ENCODE measurements around the gene DMXL2. TPM values are rescaled to one million over a fixed set of nuclear protein-coding genes. Genes with fewer than 3 reads are reported as not detected.
"Not testable (repeated sequence)": the region's sequence is repeated elsewhere in the genome, so short reads cannot be mapped to it uniquely, and the experiment has no call there.

The DMXL2 gene
- total and polyA plus RNA-seq, 3 donors from 2014 or later = 54.5 to 81.3 (median 64.4) TPM

DNA sequence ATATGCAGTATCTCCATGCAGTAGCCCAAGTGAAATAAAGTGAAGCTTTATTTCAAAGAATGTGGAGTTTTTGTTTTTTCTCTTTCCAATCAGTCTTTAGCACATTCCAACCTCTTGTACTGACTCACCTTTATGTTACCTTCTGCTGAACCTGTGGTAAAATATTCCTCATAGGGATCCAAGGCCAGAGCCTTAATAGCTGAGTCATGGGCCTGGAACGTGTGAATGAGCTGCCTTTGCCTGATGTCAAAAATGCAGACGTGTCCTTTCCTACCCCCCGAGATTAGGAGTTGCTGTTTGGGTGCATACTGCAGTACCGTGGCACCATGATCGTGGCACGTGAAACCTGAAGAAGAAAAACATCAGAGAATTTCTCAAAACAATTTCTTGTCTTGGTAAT is 172.6 kb downstream of the DMXL2 start:
- no peak for DNase-seq
- H3K36me3 ChIP-seq (ENCODE audit: low read depth, missing control alignments) = no peaks in the 10 kb centered on the region
- intact Hi-C loops (cut with DNase I; ENCODE audit: low total_unique reads) = no loop called here

DNA sequence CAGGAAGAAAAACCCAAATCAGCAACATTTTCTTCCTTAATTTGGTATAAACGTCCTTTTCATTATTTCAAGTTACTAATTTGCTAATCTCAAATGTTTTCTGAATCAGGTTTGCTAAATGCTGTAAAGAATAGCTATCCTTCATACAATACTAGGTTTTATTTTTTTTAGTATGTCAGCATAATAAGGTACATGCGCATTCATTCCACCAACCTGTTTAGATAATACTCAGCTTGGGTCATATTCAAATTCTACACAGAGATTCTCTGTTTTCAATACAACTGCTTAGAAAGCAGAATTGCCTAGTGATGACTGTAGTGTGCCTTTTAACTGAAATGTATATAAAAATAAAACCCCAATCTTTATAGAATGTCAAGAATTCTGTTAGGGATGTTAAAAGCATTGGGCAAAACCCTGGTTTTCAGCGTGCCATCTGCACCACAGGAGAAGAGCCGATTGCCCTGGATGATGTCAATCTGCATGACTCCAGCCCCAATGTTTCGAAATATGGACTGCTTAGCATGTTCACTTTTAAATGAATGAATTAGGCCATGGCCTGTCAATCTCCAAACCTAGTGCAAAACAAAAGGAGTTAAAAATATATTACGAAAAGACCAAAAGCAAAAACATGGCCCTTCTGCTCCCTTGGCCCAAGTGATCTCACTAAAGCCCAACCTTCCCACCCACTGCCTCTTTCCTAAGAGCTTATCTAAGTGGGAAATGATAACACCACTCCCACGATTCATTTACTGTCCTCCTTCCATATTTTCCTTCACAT is 173.8 kb downstream of the DMXL2 start:
- H3K36me3 ChIP-seq (ENCODE audit: low read depth, missing control alignments) = no peaks in the 10 kb centered on the region
- intact Hi-C loops (cut with DNase I; ENCODE audit: low total_unique reads) = no loop called here
- no peaks in the 10 kb centered on the region for H3K27me3 ChIP-seq
- no peaks in the 10 kb centered on the region for H3K9me3 ChIP-seq
- no peak for TF ChIP-seq POLR2A (IDR thresholded peaks at IDR 0.05)
- TF ChIP-seq, protein P1, sequence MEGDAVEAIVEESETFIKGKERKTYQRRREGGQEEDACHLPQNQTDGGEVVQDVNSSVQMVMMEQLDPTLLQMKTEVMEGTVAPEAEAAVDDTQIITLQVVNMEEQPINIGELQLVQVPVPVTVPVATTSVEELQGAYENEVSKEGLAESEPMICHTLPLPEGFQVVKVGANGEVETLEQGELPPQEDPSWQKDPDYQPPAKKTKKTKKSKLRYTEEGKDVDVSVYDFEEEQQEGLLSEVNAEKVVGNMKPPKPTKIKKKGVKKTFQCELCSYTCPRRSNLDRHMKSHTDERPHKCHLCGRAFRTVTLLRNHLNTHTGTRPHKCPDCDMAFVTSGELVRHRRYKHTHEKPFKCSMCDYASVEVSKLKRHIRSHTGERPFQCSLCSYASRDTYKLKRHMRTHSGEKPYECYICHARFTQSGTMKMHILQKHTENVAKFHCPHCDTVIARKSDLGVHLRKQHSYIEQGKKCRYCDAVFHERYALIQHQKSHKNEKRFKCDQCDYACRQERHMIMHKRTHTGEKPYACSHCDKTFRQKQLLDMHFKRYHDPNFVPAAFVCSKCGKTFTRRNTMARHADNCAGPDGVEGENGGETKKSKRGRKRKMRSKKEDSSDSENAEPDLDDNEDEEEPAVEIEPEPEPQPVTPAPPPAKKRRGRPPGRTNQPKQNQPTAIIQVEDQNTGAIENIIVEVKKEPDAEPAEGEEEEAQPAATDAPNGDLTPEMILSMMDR (IDR thresholded peaks at IDR 0.05) = no peak
- no peak overlapping the region for H3K4me3 ChIP-seq
- no peaks in the 10 kb centered on the region for H3K4me1 ChIP-seq
- DNase-seq = no peak
- H3K27ac ChIP-seq = no peak overlapping the region
- 87 to 90% methylated on average over 7 of the region's 7 CpGs for WGBS, 2 donors

More for the DNA sequence above, 172.6 kb downstream of the DMXL2 start:
- Histone ChIP-seq H3K4me3 (no peak overlapping the region), H3K4me1 (no peaks in the 10 kb centered on the region), H3K9me3 (no peaks in the 10 kb centered on the region), H3K27me3 (no peaks in the 10 kb centered on the region), H3K27ac (no peak overlapping the region)
- TF ChIP-seq, protein P1 (IDR thresholded peaks at IDR 0.05) = no peak
- TF ChIP-seq POLR2A (IDR thresholded peaks at IDR 0.05) = no peak
- 88 to 92% methylated on average over 6 of the region's 6 CpGs for whole genome bisulfite sequencing, 2 donors

DNA sequence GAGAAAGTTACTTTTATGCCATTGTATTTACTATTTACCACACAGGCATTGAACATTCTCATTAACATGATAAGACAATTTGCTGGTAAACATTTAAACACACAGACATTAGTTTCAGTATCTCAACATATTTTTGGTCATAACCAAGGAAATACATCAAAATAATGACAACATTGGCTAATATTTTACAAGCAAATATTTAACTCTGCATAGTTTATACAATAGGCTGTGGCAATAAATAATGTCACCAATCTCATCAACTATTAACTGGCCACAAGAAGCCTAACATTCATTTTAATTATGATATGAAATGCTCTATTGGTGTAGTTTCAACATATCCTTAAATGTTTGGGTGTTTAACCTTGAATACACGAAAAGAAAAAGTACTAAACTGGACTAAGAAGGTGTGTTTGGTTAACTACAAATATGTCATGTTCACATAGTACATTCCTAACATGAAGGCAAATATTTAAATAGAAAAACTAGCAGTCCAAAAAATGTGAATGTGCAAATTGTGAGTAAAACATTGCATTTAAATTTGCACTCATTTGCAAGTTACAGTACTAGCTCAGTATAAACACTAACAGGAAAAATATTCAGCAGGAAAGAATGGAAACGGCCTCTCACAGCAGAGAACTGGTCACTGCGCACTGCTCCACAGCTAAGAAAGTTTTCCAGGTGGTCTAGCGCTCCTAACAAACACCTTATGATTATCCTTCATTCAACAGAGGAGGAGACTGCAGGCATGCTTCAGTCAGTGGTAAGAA is 174.5 kb downstream of the DMXL2 start:
- H3K36me3 ChIP-seq (ENCODE audit: low read depth, missing control alignments) = no peaks in the 10 kb centered on the region
- H3K9me3 ChIP-seq = no peaks in the 10 kb centered on the region
- no peaks in the 10 kb centered on the region for H3K4me1 ChIP-seq
- intact Hi-C loops (cut with DNase I; ENCODE audit: low total_unique reads) = no loop called here
- no peak for TF ChIP-seq POLR2A (IDR thresholded peaks at IDR 0.05)
- TF ChIP-seq, protein P1 (IDR thresholded peaks at IDR 0.05) = no peak
- WGBS, 2 donors = 92 to 96% methylated on average over 4 of the region's 4 CpGs
- no peaks in the 10 kb centered on the region for H3K27me3 ChIP-seq
- H3K4me3 ChIP-seq = no peak overlapping the region
- no peak overlapping the region for H3K27ac ChIP-seq
- DNase-seq = no peak

DNA sequence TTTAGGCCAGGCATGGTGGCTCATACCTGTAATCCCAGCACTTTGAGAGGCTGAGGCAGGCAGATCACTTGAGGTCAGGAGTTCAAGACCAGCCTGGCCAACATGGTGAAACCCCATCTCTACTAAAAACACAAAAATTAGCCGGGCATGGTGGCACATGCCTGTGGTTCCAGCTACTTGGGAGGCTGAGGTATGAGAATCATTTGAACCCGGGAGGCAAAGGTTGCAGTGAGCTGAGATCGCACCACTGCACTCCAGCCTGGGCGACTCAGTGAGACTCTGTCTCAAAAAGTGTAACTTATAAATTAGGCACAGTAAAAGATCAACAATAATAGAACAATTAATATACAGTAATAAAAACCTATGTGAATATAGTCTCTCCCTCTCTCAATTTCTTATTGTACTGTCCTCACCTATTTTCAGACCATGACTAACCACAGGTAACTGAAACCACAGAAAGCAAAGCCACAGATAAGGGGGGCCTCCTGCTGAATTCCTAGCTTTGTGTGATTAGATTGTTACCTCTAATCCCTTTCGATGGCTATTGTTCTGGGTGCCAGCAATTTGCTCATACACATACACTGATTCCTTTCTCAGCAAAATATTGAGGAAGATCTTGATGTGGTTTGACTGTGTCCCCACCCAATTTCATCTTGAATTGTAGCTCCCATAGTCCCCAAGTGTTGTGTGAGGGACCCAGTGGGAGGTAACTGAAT is 176.4 kb downstream of the DMXL2 start:
- H3K36me3 ChIP-seq (ENCODE audit: low read depth, missing control alignments); H3K27me3 ChIP-seq; H3K27ac ChIP-seq; H3K4me1 ChIP-seq; intact Hi-C loops (cut with DNase I; ENCODE audit: low total_unique reads); H3K4me3 ChIP-seq; DNase-seq; H3K9me3 ChIP-seq: not testable (repeated sequence)
- 94 to 97% methylated on average over 5 of the region's 5 CpGs for WGBS, 2 donors

DNA sequence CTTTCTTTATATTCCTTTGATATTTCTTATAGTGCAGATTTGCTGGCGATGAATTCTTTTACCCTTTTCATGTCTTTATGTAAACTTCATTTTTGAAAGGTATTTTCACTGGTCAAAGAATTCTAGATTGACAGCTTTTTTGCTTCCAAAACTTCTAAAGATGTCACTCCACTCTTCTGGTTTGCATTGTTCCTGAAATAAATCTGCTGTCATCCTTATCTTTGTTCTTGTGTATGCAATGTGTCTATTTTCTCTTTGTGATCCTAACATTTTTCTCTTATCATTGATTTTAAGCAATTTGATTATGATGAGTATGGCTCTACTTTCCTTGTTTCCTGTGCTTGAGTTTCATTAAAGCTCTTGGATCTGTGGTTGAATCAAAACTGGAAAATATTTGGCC is 177.8 kb downstream of the DMXL2 start:
- no peak overlapping the region for H3K4me3 ChIP-seq
- H3K36me3 ChIP-seq (ENCODE audit: low read depth, missing control alignments) = no peaks in the 10 kb centered on the region
- no peaks in the 10 kb centered on the region for H3K9me3 ChIP-seq
- no peak for DNase-seq
- no peaks in the 10 kb centered on the region for H3K27me3 ChIP-seq
- no peak for TF ChIP-seq POLR2A (IDR thresholded peaks at IDR 0.05)
- TF ChIP-seq, protein P1 (IDR thresholded peaks at IDR 0.05) = no peak
- H3K4me1 ChIP-seq = no peaks in the 10 kb centered on the region
- WGBS, 2 donors = 100% methylated on average over 1 of the region's 1 CpG
- intact Hi-C loops (cut with DNase I; ENCODE audit: low total_unique reads) = no loop called here
- no peak overlapping the region for H3K27ac ChIP-seq
